Stomach (tissue), 4 donors: ENCODE data around the gene FHOD3.

Experiments used
- EP300 ChIP-seq: sonication (generic); formaldehyde crosslinking; IDR thresholded peaks from one replicate; pipeline ENCODE4 v1.6.1; 2017; ENCODE audit warnings: antibody characterized with exemption
- POLR2A ChIP-seq, 4 donors: fragments of 450-650 bp; IDR thresholded peaks; one replicate each; pipeline ENCODE4 v1.6.1; 2016; ENCODE audit warnings: antibody characterized with exemption in 4 of 4, control low read depth in 2 of 4, mild to moderate bottlenecking in 1 of 4, moderate library complexity in 1 of 4
- TF ChIP-seq, protein P1 (sequence below), 7 experiments: fragments of 450-650 bp in 4 of 7; fragments of 200-600 bp in 3 of 7; sonication (generic) in 3 of 7; IDR thresholded peaks; one replicate each; pipeline ENCODE4 v1.5.1; 2016 to 2019; ENCODE audit warnings: antibody characterized with exemption in 7 of 7, control low read depth in 2 of 7, mild to moderate bottlenecking in 1 of 7

DNA sequence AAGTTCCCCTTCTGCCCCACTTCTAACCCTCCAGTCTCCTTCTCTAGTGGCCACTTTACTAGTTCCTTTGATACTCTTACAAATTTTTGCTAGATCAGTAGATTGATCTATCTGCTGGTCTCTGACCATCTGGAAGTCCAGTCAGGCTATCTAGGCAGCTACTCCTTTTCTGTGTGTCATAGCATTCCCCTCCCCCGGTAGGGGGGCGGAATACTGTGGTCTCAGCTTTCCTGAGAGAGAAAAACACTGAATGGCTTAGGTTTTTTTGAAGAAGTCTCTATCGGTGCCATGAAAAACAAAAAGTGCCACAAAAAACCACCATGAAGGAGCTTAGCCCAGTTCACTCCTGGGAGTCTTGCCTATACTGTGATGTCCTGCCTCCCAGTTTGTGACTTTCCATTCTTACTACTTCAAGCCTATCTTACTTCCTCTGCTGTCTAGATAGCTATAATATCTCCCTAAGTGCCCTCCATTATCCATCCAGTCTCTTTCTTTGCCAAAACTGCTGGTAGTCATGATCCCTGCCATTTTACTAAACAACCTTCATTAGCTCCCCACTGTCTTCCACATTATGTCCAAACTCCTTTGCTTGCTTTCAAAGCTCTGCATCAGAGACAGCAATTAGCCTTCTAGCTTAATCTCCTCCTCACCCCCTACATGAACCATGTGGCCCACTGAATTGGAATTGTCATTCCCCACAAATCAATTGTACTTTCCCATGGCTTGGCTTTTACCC, 501.4 kb downstream of the FHOD3 start:
- TF ChIP-seq EP300 (no peak), POLR2A (IDR thresholded peaks at IDR 0.05) (no peak)
- TF ChIP-seq, protein P1, sequence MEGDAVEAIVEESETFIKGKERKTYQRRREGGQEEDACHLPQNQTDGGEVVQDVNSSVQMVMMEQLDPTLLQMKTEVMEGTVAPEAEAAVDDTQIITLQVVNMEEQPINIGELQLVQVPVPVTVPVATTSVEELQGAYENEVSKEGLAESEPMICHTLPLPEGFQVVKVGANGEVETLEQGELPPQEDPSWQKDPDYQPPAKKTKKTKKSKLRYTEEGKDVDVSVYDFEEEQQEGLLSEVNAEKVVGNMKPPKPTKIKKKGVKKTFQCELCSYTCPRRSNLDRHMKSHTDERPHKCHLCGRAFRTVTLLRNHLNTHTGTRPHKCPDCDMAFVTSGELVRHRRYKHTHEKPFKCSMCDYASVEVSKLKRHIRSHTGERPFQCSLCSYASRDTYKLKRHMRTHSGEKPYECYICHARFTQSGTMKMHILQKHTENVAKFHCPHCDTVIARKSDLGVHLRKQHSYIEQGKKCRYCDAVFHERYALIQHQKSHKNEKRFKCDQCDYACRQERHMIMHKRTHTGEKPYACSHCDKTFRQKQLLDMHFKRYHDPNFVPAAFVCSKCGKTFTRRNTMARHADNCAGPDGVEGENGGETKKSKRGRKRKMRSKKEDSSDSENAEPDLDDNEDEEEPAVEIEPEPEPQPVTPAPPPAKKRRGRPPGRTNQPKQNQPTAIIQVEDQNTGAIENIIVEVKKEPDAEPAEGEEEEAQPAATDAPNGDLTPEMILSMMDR (IDR thresholded peaks at IDR 0.05), result no peak
